ENCODE measurements around the gene ABCG8. TPM values are rescaled to one million over a fixed set of nuclear protein-coding genes. Genes with fewer than 3 reads are reported as not detected.

Gene ABCG8
- total RNA-seq, 2 donors from 2014 or later, result not detected

DNA sequence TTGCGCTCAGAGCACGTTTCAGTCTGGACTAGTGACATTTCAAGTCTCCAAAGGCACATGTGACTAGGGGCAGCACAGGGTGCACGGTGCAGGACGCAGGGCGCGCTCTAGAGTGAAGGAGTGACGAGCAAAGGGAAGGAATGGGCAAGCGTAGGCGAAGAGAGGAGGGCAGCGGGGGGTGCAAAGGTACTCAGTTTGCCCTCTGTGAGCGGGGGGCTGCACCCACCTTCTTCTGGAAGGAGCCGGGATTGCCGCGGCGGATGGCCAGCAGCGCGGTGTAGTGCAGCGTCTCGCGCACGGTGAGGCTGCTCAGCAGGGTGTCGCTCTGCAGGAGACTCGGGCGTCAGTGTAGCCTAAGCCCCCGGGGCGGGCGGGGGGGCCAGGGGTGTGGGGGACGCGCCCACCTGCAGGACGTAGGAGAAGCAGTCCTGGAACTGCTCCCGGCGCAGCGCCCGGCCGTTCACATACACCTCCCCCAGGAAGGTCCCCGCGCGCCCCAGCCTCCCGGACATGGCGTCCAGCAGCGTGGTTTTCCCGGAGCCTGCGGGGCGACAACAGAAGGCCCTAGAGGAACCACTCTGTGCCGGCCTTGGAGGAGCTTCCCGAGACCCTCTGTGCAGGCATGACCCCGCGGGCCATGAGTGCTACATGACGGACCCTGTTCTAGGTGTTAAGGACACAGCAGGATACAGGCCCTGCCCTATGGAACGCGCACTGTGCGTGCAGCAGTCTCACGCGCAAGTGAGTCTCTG is 7.1 kb upstream of the ABCG8 start:
- Mint-ChIP-seq H3K36me3 (ENCODE audit: low read depth) (no peaks in the 10 kb centered on the region), H3K27me3 (ENCODE audit: insufficient read depth) (peaks cover 7% of the 10 kb centered on the region), H3K9me3 (no peaks in the 10 kb centered on the region), H3K27ac (no peak overlapping the region), H3K4me3 (peak overlapping the region; percentile 44), H3K4me1 (no peaks in the 10 kb centered on the region)
- Histone ChIP-seq H3K36me3 (ENCODE audit: control insufficient read depth, insufficient read depth, low read length) (no peaks in the 10 kb centered on the region), H3K9ac (ENCODE audit: extremely low read depth, low read length, poor library complexity, severe bottlenecking) (no peak overlapping the region), H3K27me3 (ENCODE audit: control insufficient read depth, insufficient read depth, low read length, poor library complexity, severe bottlenecking) (peaks cover 31% of the 10 kb centered on the region), H3K4me1 (ENCODE audit: control insufficient read depth, insufficient read depth, low read length) (no peaks in the 10 kb centered on the region), H3K27ac (ENCODE audit: low read depth, low read length) (no peak overlapping the region), H3K4me3 (ENCODE audit: low read length) (peak overlapping the region; percentile 64), H3K9me3 (ENCODE audit: control insufficient read depth, low read length) (no peaks in the 10 kb centered on the region)
- DNase-seq, result no peak
- WGBS, 2 experiments (ENCODE audit: insufficient coverage in 1 of 2, insufficient read length in 1 of 2), result 28 to 60% methylated on average over 6 to 54 of the region's 54 CpGs
- TF ChIP-seq, protein P1, sequence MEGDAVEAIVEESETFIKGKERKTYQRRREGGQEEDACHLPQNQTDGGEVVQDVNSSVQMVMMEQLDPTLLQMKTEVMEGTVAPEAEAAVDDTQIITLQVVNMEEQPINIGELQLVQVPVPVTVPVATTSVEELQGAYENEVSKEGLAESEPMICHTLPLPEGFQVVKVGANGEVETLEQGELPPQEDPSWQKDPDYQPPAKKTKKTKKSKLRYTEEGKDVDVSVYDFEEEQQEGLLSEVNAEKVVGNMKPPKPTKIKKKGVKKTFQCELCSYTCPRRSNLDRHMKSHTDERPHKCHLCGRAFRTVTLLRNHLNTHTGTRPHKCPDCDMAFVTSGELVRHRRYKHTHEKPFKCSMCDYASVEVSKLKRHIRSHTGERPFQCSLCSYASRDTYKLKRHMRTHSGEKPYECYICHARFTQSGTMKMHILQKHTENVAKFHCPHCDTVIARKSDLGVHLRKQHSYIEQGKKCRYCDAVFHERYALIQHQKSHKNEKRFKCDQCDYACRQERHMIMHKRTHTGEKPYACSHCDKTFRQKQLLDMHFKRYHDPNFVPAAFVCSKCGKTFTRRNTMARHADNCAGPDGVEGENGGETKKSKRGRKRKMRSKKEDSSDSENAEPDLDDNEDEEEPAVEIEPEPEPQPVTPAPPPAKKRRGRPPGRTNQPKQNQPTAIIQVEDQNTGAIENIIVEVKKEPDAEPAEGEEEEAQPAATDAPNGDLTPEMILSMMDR (conservative IDR thresholded peaks at IDR 0.05), result no peak

DNA sequence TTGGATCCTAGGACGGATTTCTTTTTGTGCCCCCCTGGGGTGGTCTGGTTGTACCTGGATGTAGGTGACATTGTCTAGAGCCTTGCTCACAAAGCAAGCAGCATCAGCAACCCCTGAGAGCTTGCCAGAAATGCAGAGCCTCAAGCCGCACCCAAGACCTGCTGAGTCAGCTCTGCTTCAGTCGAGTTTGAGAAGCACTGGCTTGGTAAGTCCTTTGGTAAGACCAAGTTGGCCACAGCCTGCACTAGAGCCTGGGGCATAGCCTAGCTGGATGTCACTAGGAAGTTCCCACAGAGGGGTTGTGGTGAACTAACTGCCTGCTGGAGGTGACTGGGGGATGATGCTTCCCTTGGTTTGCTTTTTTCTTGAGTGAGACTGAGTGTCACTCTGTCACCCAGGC is 6.3 kb upstream of the ABCG8 start:
- no peaks in the 10 kb centered on the region for H3K4me1 ChIP-seq (ENCODE audit: control insufficient read depth, insufficient read depth, low read length)
- peak overlapping the region; percentile 62 for H3K4me3 ChIP-seq (ENCODE audit: low read length)
- Mint-ChIP-seq H3K4me1 (no peaks in the 10 kb centered on the region), H3K9me3 (no peaks in the 10 kb centered on the region), H3K27ac (no peak overlapping the region), H3K36me3 (ENCODE audit: low read depth) (no peaks in the 10 kb centered on the region), H3K27me3 (ENCODE audit: insufficient read depth) (peaks cover 7% of the 10 kb centered on the region), H3K4me3 (peak overlapping the region; percentile 44)
- peaks cover 31% of the 10 kb centered on the region for H3K27me3 ChIP-seq (ENCODE audit: control insufficient read depth, insufficient read depth, low read length, poor library complexity, severe bottlenecking)
- TF ChIP-seq, protein P1 (conservative IDR thresholded peaks at IDR 0.05), result no peak
- 71 to 76% methylated on average over 3 of the region's 3 CpGs for WGBS, 2 experiments (ENCODE audit: insufficient coverage in 1 of 2, insufficient read length in 1 of 2)
- no peaks in the 10 kb centered on the region for H3K9me3 ChIP-seq (ENCODE audit: control insufficient read depth, low read length)
- no peak for DNase-seq
- H3K36me3 ChIP-seq (ENCODE audit: control insufficient read depth, insufficient read depth, low read length), result no peaks in the 10 kb centered on the region
- no peak overlapping the region for H3K9ac ChIP-seq (ENCODE audit: extremely low read depth, low read length, poor library complexity, severe bottlenecking)
- H3K27ac ChIP-seq (ENCODE audit: low read depth, low read length), result no peak overlapping the region

DNA sequence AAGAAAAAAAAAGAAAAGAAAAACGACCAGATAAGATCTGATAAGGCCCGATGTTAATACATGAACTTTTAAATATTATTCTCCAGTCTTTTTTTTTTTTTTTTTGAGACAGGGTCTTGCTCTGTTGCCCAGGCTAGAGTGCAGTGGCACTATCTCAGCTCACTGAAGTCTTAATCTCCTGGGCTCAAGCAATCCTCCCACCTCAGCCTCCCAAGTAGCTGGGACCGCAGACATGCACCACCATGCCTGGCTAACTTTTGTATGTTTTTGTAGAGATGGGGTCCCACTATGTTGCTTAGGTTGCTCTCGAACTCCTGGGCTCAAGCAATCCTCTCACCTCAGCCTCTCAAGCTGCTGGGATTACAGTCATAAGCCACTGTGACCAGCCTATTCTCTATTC is 1.7 kb upstream of the ABCG8 start:
- WGBS, 2 experiments (ENCODE audit: insufficient coverage in 1 of 2, insufficient read length in 1 of 2), result 80 to 85% methylated on average over 1 to 4 of the region's 4 CpGs
- Mint-ChIP-seq H3K9me3 (no peaks in the 10 kb centered on the region), H3K36me3 (ENCODE audit: low read depth) (no peaks in the 10 kb centered on the region), H3K4me1 (no peaks in the 10 kb centered on the region), H3K27ac (no peak overlapping the region), H3K4me3 (no peak overlapping the region), H3K27me3 (ENCODE audit: insufficient read depth) (peaks cover 2% of the 10 kb centered on the region)
- no peak for DNase-seq
- Histone ChIP-seq H3K9ac (ENCODE audit: extremely low read depth, low read length, poor library complexity, severe bottlenecking) (no peak overlapping the region), H3K4me3 (ENCODE audit: low read length) (no peak overlapping the region), H3K4me1 (ENCODE audit: control insufficient read depth, insufficient read depth, low read length) (no peaks in the 10 kb centered on the region), H3K9me3 (ENCODE audit: control insufficient read depth, low read length) (no peaks in the 10 kb centered on the region), H3K27ac (ENCODE audit: low read depth, low read length) (no peak overlapping the region), H3K27me3 (ENCODE audit: control insufficient read depth, insufficient read depth, low read length, poor library complexity, severe bottlenecking) (peaks cover 6% of the 10 kb centered on the region), H3K36me3 (ENCODE audit: control insufficient read depth, insufficient read depth, low read length) (no peaks in the 10 kb centered on the region)
- TF ChIP-seq, protein P1 (conservative IDR thresholded peaks at IDR 0.05), result no peak

Data from endodermal cell (in vitro differentiated cells).